GM18505 (cell line): ENCODE measurements around the gene KIAA0232.

Source experiments
- ATAC-seq: cut with Tn5 transposase; IDR thresholded peaks from one replicate; pipeline ENCODE4 v1.9.1; 2021; ENCODE audit not compliant: unreplicated experiment
- POLR2A ChIP-seq: IDR thresholded peaks from 4 replicates; pipeline ENCODE4 v1.6.1; 2011; ENCODE audit warnings: borderline replicate concordance; ENCODE audit not compliant: insufficient read depth, insufficient read length; ENCODE audit errors: extremely low read depth

Gene KIAA0232

GRCh38 chr4:6924361-6924779 is 141.8 kb downstream of the KIAA0232 start:
- no peak for ATAC-seq
- TF ChIP-seq POLR2A = no peak

GRCh38 chr4:6925357-6925836 is 142.9 kb downstream of the KIAA0232 start:
- ATAC-seq = no peak
- TF ChIP-seq POLR2A = no peak

GRCh38 chr4:6926081-6926480 is 143.6 kb downstream of the KIAA0232 start:
- TF ChIP-seq POLR2A = no peak
- no peak for ATAC-seq

- TF ChIP-seq POLR2A = no peak
- no peak for ATAC-seq
These were observed 144.4 kb downstream of the KIAA0232 start for GRCh38 chr4:6926681-6927478.

GRCh38 chr4:6928081-6928480 is 145.6 kb downstream of the KIAA0232 start:
- TF ChIP-seq POLR2A = no peak
- ATAC-seq = no peak

- TF ChIP-seq POLR2A = no peak
- ATAC-seq = no peak
These were observed 146.8 kb downstream of the KIAA0232 start for GRCh38 chr4:6929339-6929811.

GRCh38 chr4:6929812-6930464 is 147.4 kb downstream of the KIAA0232 start:
- ATAC-seq = no peak
- no peak for TF ChIP-seq POLR2A

GRCh38 chr4:6932475-6932874 is 149.9 kb downstream of the KIAA0232 start:
- no peak for ATAC-seq
- no peak for TF ChIP-seq POLR2A

GRCh38 chr4:6932918-6933317 is 150.4 kb downstream of the KIAA0232 start:
- TF ChIP-seq POLR2A = no peak
- ATAC-seq = no peak
